HG02943 (cell line): ENCODE measurements around the gene MED9.

ENCODE experiments used
- ATAC-seq: cut with Tn5 transposase; IDR thresholded peaks from one replicate; pipeline ENCODE4 v1.9.1; 2021; ENCODE audit warnings: mild to moderate bottlenecking, low read depth, moderate library complexity; ENCODE audit not compliant: unreplicated experiment

MED9 gene

GRCh38 chr17:17500999-17501605 is 24.3 kb downstream of the MED9 start:
- ATAC-seq, result no peak

- ATAC-seq, result no peak
These were observed 26.2 kb downstream of the MED9 start for GRCh38 chr17:17502741-17503565.

DNA sequence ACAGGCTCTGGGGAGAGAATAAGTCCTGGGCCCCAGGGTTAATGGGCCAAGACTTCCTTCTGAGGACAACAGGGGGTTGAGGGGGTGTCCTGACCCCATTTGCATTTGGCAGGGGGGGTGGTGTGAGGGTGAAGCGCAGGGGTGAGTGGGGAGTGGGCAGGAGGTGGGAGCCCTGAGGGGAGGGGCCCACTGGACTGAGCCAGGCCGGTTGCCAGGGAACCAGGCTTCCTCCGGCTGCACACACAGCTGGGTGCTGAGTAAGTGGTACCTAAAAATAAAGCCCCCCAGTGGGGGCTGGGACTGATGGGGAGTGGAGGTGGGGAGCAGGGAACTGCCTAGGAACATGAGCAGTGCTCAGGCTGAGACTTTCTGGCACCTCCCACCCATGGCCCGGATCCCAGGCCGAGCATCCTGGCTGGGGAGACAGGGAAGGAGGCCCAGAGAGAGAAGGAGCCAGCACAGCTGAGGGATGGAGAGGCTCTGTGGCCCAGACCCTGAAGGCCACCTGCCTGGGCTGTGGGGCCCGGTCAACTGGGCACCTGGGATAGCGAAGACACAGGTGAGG is 26.8 kb downstream of the MED9 start:
- ATAC-seq, result no peak

GRCh38 chr17:17504341-17505140 is 27.7 kb downstream of the MED9 start:
- no peak for ATAC-seq

DNA sequence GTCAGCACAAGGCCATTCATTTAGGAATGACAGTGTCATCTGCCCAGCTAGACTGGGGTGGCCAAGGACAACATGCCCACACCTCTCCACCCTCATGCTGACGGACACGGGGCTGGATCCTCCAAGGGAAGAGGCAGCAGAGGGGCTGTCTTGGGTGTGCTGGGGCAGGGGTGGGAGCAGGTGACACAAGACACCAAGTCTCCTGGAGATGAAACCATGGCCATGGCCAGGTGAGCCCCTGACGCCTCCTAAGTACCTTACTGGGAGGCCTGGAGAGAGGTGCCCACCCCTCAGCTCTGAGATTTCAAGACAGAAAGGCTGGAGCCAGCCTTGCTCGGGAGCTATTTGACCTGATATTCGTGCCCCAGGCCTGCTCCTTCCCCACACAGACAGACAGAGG is 28.4 kb downstream of the MED9 start:
- ATAC-seq, result no peak

DNA sequence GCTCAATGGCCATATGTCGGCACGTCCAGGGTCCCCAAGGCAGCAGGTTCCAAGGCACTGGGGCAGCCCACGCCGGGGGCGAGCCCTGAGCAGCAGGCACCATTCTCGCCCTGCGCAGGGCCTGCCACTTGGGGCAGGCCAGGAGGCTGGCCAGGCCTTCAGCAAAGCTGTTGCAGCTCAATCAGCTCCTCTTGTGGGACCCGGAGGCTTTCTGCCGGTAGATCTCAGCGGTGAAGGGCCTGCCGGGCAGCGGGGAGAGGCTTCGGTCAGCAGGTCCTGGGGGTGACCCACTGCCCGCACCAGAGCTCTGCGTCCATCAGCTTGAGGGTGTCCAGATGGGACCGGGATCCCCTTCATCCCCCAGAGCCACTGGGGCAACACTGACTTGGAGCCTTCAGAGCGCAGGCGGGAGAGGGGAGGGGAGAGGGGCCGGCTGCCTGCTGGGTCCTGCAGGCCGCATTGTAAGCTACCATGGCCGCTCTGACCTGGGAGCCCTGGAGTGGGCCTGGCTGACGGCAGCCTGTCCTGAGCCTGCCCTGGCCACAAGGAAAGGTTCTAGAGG is 28.9 kb downstream of the MED9 start:
- no peak for ATAC-seq

DNA sequence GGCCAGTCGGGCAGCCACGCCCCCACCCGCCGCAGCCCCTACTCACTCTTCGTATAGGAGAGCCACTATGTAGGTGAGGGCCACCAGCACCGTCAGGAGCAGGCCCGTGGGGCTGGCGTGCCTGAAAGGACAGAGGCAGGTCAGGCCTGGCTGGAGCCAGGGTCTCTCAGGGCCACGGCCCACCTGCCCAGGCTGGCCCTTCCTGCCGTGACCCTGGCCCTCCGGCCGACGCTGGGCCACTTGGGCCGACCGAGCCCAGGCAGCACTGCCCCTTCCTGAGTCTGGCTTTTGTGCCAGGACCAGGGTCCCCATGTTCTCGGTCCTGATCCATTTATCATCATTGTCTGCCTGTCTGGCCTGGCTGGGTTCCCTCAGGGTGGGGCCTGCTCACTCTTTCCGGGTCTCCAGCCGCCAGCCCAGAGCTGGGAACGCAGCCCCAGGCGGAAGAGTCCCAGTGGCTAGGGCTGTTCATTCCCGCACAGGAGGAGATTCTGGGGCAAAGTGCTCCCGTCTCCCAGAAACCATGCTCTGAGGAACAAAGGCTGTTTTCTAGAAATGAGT is 29.5 kb downstream of the MED9 start:
- ATAC-seq, result no peak

DNA sequence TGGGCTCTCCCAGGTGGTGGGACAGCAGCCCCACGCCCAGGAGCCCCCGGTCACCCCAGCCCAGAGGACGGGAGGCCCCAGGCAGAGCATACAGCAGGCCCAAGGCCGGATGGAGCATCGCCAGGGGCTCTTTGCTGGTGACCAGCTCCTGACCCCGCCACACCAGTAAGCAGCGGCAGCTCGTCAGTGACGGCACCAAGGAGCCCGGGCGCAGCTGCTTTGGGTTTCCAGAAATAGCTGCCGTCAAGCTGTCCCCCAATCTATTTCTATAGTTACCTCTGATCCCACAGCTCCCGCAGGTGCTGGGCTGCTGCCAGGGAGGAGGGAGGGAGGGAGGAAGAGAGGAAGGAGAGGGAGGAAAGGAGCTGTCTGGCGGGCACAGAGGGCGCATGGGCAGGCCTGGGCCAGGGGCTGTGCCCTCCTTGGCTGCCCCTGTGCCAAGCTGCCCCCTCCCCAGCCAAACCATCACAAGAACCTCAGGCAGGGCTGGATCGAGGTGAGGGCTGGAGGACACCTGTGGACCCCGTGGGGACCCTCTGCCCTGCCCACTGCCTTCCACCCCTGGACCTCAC is 30.2 kb downstream of the MED9 start:
- ATAC-seq, result no peak

GRCh38 chr17:17507465-17508011 is 30.7 kb downstream of the MED9 start:
- no peak for ATAC-seq

GRCh38 chr17:17508019-17508535 is 31.3 kb downstream of the MED9 start:
- ATAC-seq, result no peak

DNA sequence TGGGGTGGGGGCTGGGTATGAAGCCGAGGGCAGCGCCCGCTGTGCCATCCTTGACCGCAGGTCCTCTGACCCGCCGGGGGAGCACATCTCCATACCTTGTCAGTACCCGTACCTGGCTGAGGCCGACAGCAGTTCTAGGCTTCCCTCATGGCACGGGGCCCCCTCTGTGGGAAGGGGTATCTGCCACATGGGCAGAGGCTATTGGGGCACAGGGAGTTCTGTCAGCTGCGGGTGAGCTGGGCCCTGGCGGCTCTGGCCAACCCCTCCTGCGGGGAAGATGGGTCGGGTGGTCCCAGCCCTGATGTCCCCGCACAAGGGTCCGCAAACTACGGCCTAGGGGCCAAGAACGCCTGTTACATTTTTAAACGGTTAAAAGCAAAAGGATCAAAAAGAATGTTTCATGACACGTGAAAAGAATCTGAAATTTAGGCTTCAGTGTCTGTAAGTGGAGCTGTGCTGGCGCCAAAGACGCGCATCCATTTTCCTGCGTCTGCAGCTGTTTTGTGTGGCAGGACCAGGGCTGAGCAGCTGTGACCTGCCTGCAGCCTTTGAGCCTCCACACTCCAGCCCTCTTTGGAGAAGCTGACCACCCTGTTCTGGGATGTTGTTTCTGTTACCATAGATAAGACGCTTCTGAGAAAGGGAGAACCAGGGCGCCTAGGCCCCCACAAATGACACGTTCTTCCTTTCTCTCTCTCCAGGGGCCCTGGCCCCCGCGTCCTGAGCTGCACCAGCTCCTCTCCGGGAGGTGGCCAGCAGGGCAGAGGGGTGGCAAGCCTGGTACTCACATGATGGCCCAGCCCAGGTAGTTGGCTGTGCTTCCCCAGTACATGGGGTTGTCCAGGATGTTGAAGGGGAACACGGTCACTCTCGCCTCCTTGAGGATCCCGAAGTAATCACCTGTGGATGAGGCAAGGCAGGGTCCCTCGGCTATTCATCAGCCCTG is 32.1 kb downstream of the MED9 start:
- ATAC-seq, result no peak

DNA sequence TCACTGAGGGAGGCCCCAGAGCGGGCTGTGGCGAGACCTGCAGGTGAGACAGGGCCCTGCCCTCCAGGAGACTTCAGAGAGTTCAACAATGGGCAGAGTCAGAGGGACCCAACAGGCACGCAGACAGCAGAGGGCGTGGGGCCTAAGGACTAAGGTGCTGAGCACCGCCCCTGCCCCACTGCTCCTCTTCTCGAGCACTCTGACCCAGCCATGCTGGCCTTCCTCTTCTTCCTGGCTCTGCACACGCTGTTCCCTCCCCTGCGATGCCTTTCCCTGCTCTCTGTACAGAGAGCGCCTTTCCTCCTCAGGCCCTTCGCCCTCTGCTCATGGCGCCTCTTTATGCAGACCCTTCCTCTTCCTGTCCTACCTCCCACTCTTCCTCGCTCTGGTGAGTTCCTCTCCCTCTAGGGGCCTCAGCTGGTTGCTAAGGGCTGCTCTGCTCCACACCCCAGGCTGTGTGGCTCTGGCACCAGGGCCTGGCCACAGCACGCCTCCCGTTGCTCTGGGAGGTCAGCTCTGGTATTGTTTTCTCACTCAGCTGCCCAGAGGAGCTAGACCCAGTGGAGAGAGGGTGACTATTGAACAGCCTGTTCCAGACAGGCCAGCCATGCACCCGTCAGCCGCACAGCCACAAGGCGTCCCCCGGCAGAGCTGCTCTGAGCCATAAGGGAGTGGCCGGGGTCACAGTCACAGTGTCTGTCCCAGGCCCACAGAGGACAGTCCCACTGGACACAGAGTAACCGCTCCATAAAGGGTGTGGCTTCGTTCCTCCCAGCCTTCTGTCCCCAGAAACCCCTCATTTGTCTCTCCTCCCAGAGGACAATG is 33.0 kb downstream of the MED9 start:
- no peak for ATAC-seq

- ATAC-seq, result no peak
These were observed 33.9 kb downstream of the MED9 start for GRCh38 chr17:17510456-17511292.

DNA sequence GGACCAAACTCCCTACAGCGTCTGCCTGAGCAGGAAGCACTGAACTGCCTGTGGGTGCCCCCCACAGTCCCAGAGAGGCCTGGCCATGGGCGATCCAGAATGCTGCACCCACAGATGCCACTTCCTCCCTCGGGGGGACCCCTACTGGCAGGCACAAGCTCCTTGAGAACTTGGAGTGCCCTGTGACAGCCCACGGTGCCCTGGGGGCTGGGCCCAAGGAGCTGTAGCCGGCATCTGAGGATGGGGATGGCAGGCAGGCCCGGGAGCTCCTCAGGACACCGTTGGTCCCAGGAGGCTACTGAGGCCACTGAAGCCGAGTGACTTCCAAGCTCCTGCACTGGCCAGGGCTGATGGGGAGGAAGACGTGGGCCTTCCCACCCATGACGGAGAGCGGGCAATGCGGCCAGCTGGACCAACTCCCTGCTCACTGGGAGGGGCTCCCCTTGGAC is 34.5 kb downstream of the MED9 start:
- no peak for ATAC-seq

GRCh38 chr17:17511881-17512858 is 35.4 kb downstream of the MED9 start:
- ATAC-seq, result no peak

DNA sequence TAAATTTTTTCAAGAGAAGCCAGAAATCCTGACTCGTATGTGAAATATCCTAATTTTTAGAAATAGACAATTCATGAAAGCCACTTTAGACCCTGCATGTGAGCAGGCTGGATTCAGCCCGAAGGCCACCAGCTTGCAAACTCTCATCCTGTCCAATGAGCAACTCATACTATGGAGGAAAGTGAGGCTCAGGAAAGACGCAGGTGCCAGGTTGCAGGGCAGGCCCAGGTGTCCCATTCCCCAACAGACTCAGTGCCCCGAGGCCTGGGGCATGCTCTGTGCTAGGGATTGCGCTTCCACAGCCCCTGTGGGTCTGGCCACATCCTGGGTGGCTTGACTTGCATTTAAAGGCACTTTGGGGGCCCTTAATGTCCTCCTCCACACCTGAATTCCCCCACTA is 36.1 kb downstream of the MED9 start:
- ATAC-seq, result no peak
